WTC11 (cell line): ENCODE data around the gene RNPS1.

Experiments
- ESRRA ChIP-seq: sonication (generic); formaldehyde crosslinking; IDR thresholded peaks from 2 replicates; pipeline ENCODE4 v1.8.1; 2022; ENCODE audit warnings: mild to moderate bottlenecking, missing genetic modification reagents, borderline replicate concordance
- GTF2I ChIP-seq: fragments of 250-450 bp; sonication (Bioruptor Pico); conservative IDR thresholded peaks from 2 replicates; pipeline ENCODE4 v1.4.0; 2021; ENCODE audit warnings: mild to moderate bottlenecking
- NFYB ChIP-seq: sonication (generic); formaldehyde crosslinking; conservative IDR thresholded peaks from 2 replicates; pipeline ENCODE4 v1.8.0; 2022; ENCODE audit warnings: low read depth, missing genetic modification reagents
- NR2C2 ChIP-seq: sonication (generic); formaldehyde crosslinking; IDR thresholded peaks from 2 replicates; pipeline ENCODE4 v1.8.0; 2022; ENCODE audit warnings: mild to moderate bottlenecking, missing genetic modification reagents
- SP1 ChIP-seq: sonication (generic); formaldehyde crosslinking; conservative IDR thresholded peaks from 2 replicates; pipeline ENCODE4 v1.8.1; 2022; ENCODE audit warnings: missing genetic modification reagents
- TCF7 ChIP-seq: sonication (generic); formaldehyde crosslinking; IDR thresholded peaks from 2 replicates; pipeline ENCODE4 v1.8.0; 2022; ENCODE audit warnings: mild to moderate bottlenecking, low read depth, missing genetic modification reagents, moderate library complexity
- TP53 ChIP-seq: sonication (generic); formaldehyde crosslinking; IDR thresholded peaks from 2 replicates; pipeline ENCODE4 v1.8.1; 2023; ENCODE audit warnings: mild to moderate bottlenecking, missing genetic modification reagents
- USF1 ChIP-seq: sonication (generic); formaldehyde crosslinking; IDR thresholded peaks from 2 replicates; pipeline ENCODE4 v1.8.0; 2022; ENCODE audit warnings: mild to moderate bottlenecking, missing genetic modification reagents
- ZNF232 ChIP-seq: sonication (generic); formaldehyde crosslinking; IDR thresholded peaks from 2 replicates; pipeline ENCODE4 v1.8.0; 2022; ENCODE audit warnings: mild to moderate bottlenecking, missing genetic modification reagents
- TF ChIP-seq, protein P1 (sequence below): fragments of 200-600 bp; IDR thresholded peaks from 2 replicates; pipeline ENCODE4 v1.8.0; 2022; ENCODE audit warnings: antibody characterized with exemption

DNA sequence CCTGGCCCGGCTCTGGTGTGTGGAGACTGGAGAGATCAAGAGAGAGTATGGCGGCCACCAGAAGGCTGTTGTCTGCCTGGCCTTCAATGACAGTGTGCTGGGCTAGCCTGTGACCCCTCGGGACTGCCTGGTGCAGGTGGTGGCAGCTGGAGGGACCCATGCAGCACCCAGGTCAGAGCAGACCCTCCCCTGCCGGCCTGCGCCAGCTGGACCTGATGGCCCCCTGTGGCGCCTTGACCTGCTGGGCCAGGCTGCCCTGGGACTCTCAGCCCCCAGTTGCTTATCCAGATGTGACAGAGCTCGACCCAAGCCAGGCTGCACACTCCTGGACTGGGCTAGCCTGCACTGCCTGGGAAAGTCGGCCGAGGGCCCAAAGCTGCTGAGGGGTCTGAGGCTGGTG, 59.2 kb downstream of the RNPS1 start:
- TF ChIP-seq, protein P1, sequence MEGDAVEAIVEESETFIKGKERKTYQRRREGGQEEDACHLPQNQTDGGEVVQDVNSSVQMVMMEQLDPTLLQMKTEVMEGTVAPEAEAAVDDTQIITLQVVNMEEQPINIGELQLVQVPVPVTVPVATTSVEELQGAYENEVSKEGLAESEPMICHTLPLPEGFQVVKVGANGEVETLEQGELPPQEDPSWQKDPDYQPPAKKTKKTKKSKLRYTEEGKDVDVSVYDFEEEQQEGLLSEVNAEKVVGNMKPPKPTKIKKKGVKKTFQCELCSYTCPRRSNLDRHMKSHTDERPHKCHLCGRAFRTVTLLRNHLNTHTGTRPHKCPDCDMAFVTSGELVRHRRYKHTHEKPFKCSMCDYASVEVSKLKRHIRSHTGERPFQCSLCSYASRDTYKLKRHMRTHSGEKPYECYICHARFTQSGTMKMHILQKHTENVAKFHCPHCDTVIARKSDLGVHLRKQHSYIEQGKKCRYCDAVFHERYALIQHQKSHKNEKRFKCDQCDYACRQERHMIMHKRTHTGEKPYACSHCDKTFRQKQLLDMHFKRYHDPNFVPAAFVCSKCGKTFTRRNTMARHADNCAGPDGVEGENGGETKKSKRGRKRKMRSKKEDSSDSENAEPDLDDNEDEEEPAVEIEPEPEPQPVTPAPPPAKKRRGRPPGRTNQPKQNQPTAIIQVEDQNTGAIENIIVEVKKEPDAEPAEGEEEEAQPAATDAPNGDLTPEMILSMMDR, result no peak
- no peak for TF ChIP-seq ESRRA (CRISPR knock-in tag)
- TF ChIP-seq NR2C2 (CRISPR knock-in tag), result no peak
- TF ChIP-seq USF1 (CRISPR knock-in tag), result no peak
- TF ChIP-seq NFYB (CRISPR knock-in tag), result no peak
- TF ChIP-seq SP1, result no peak
- no peak for TF ChIP-seq TP53 (CRISPR knock-in tag)
- no peak for TF ChIP-seq ZNF232 (CRISPR knock-in tag)
- no peak for TF ChIP-seq TCF7 (CRISPR knock-in tag)
- TF ChIP-seq GTF2I (CRISPR knock-in tag), result no peak
